Mesendoderm (in vitro differentiated cells): ENCODE results near the gene GJA4.

Source experiments
- DNase-seq: peaks from one replicate; pipeline ENCODE4 v3.0.0; 2013
- H2AK5ac ChIP-seq: 2 replicates; pipeline ENCODE4 v1.6.1; 2013; ENCODE audit warnings: low read length, inconsistent platforms
- H2BK120ac ChIP-seq: 2 replicates; pipeline ENCODE4 v1.6.1; 2013; ENCODE audit warnings: low read depth, mild to moderate bottlenecking, low read length, moderate library complexity, mixed read lengths
- H2BK15ac ChIP-seq: replicated peaks from 2 replicates; pipeline ENCODE4 v1.6.1; 2013; ENCODE audit warnings: low read depth, mild to moderate bottlenecking, moderate library complexity
- H2BK5ac ChIP-seq: 2 replicates; pipeline ENCODE4 v1.6.1; 2013; ENCODE audit warnings: low read length, inconsistent platforms
- H3K18ac ChIP-seq: 2 replicates; pipeline ENCODE4 v1.6.1; 2013; ENCODE audit warnings: mild to moderate bottlenecking, low read length, mixed read lengths
- H3K23ac ChIP-seq: one replicate; pipeline ENCODE4 v1.6.1; 2013; ENCODE audit warnings: low read length
- H3K27ac ChIP-seq: 2 replicates; pipeline ENCODE4 v1.5.1; 2013; ENCODE audit warnings: low read depth, mild to moderate bottlenecking, inconsistent platforms, low read length, moderate library complexity
- H3K27me3 ChIP-seq: 2 replicates; pipeline ENCODE4 v1.6.1; 2013; ENCODE audit warnings: low read length, control low read depth, mild to moderate bottlenecking, inconsistent platforms; ENCODE audit not compliant: insufficient read depth, poor library complexity
- H3K36me3 ChIP-seq: 2 replicates; pipeline ENCODE4 v1.6.1; 2013; ENCODE audit warnings: low read length, inconsistent platforms; ENCODE audit not compliant: control insufficient read depth, insufficient read depth
- H3K4ac ChIP-seq: one replicate; pipeline ENCODE4 v1.6.1; 2013; ENCODE audit warnings: low read depth, mild to moderate bottlenecking, low read length, moderate library complexity
- H3K4me1 ChIP-seq: 2 replicates; pipeline ENCODE4 v1.6.1; 2013; ENCODE audit warnings: low read depth, low read length, inconsistent platforms; ENCODE audit not compliant: control insufficient read depth
- H3K4me2 ChIP-seq: 2 replicates; pipeline ENCODE4 v1.6.1; 2013; ENCODE audit warnings: low read length
- H3K4me3 ChIP-seq: 2 replicates; pipeline ENCODE4 v1.5.1; 2013; ENCODE audit warnings: mild to moderate bottlenecking, low read length
- H3K56ac ChIP-seq: one replicate; pipeline ENCODE4 v1.6.1; 2013; ENCODE audit warnings: low read length
- H3K79me1 ChIP-seq: 2 replicates; pipeline ENCODE4 v1.6.1; 2013; ENCODE audit warnings: low read length, inconsistent platforms
- H3K79me2 ChIP-seq: 2 replicates; pipeline ENCODE4 v1.6.1; 2013; ENCODE audit warnings: mild to moderate bottlenecking, low read length; ENCODE audit not compliant: control insufficient read depth, insufficient read depth
- H3K9ac ChIP-seq: 2 replicates; pipeline ENCODE4 v1.6.1; 2013; ENCODE audit warnings: low read length, inconsistent platforms
- H4K5ac ChIP-seq: one replicate; pipeline ENCODE4 v1.6.1; 2013; ENCODE audit warnings: low read length
- H4K8ac ChIP-seq: one replicate; pipeline ENCODE4 v1.6.1; 2013; ENCODE audit warnings: low read depth, mild to moderate bottlenecking, control low read depth, low read length, moderate library complexity
- WGBS: extraction: QIAGEN DNeasy Blood & Tissue Kit; methylation state at CpG from one replicate; pipeline ENCODE4 v1.1.7; 2013; ENCODE audit warnings: low lambda C conversion rate, missing lambda C conversion rate; ENCODE audit not compliant: insufficient coverage; ENCODE audit errors: extremely low coverage; 5-methylcytosine and 5-hydroxymethylcytosine counted together

GJA4 gene

DNA sequence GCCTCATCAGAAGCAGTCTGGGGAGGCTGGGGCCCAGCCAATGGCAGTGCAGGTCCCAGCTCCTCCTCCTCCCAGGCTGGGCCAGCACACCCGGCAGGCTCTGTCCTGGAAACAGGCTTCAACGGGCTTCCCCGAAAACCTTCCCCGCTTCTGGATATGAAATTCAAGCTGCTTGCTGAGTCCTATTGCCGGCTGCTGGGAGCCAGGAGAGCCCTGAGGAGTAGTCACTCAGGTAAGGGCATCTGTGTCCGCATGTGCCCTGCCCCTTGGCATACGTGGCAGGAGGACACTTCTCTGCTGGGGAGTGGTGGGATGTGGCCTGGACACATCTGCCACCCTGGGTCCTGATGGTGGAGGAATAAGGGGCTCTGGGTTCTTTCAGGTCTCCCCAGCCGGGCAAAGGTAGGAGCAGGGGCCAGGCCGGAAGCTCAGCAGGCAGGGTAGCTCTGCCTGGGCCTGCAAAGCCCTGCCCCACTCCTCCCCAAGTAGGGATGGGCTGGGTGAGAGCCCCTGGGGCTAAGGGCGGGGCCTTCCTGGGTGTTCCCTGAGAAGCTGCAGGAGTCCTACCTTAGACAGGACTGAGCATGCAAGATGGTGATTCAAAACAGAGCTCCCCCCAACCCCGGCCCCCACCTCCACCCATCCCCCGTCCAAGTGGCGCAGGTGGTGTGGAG, 37.7 kb upstream of the GJA4 start, which contains the start of gene GJB5:
GJB5 (plus strand) TSS at position 84 of the 674 bp plus-strand sequence. CDS start 2,284 bp downstream, outside the sequence.
- H2AK5ac ChIP-seq = no peak within 1 kb of the TSS
- H3K23ac ChIP-seq = no peak within 1 kb of the TSS
- no peak within 1 kb of the TSS for H4K5ac ChIP-seq
- H3K79me1 ChIP-seq = no peaks in the 10 kb centered on the region
- no peak within 1 kb of the TSS for H3K9ac ChIP-seq
- no peak within 1 kb of the TSS for H3K27ac ChIP-seq
- no peak within 1 kb of the TSS for H3K4ac ChIP-seq
- no CpG with 5 or more reads among the region's 13 CpGs for WGBS
- H3K36me3 ChIP-seq = no peaks in the 10 kb centered on the region
- H3K4me1 ChIP-seq = peaks cover 6% of the 10 kb centered on the region
- no peak within 1 kb of the TSS for H3K4me2 ChIP-seq
- H4K8ac ChIP-seq = no peak within 1 kb of the TSS
- no peak within 1 kb of the TSS for H3K18ac ChIP-seq
- H3K27me3 ChIP-seq = no peaks in the 10 kb centered on the region
- DNase-seq = no peak
- peak within 1 kb of the TSS; percentile 61 for H3K56ac ChIP-seq
- no peak within 1 kb of the TSS for H3K4me3 ChIP-seq
- H2BK5ac ChIP-seq = no peak within 1 kb of the TSS
- no peak within 1 kb of the TSS for H2BK15ac ChIP-seq
- no peaks in the 10 kb centered on the region for H3K79me2 ChIP-seq
- no peak within 1 kb of the TSS for H2BK120ac ChIP-seq

GRCh38 chr1:34755961-34756360, 36.8 kb upstream of the GJA4 start:
- Histone ChIP-seq H3K18ac (no peak overlapping the region), H3K27ac (no peak overlapping the region), H3K79me2 (no peaks in the 10 kb centered on the region), H3K4ac (no peak overlapping the region), H3K79me1 (no peaks in the 10 kb centered on the region), H3K4me2 (no peak overlapping the region), H3K9ac (no peak overlapping the region), H3K27me3 (no peaks in the 10 kb centered on the region), H2BK15ac (no peak overlapping the region), H4K5ac (no peak overlapping the region), H4K8ac (no peak overlapping the region), H2BK120ac (no peak overlapping the region), H2AK5ac (no peak overlapping the region), H3K4me1 (no peaks in the 10 kb centered on the region), H3K4me3 (no peak overlapping the region), H3K56ac (no peak overlapping the region), H3K36me3 (no peaks in the 10 kb centered on the region), H3K23ac (no peak overlapping the region), H2BK5ac (no peak overlapping the region)
- no CpG with 5 or more reads among the region's 6 CpGs for WGBS
- DNase-seq = no peak

- Histone ChIP-seq H3K27ac (no peak overlapping the region), H3K79me1 (no peaks in the 10 kb centered on the region), H3K4ac (no peak overlapping the region), H3K27me3 (no peaks in the 10 kb centered on the region), H3K4me1 (no peaks in the 10 kb centered on the region), H3K56ac (no peak overlapping the region), H3K36me3 (no peaks in the 10 kb centered on the region), H3K23ac (no peak overlapping the region), H3K9ac (no peak overlapping the region), H3K79me2 (no peaks in the 10 kb centered on the region), H4K5ac (no peak overlapping the region), H3K18ac (no peak overlapping the region), H4K8ac (no peak overlapping the region), H2AK5ac (no peak overlapping the region), H2BK15ac (no peak overlapping the region), H3K4me3 (no peak overlapping the region), H2BK5ac (no peak overlapping the region), H3K4me2 (no peak overlapping the region), H2BK120ac (no peak overlapping the region)
- DNase-seq = no peak
- WGBS = no CpG with 5 or more reads among the region's 21 CpGs
These were observed 35.4 kb upstream of the GJA4 start for GRCh38 chr1:34757386-34757785.

DNA sequence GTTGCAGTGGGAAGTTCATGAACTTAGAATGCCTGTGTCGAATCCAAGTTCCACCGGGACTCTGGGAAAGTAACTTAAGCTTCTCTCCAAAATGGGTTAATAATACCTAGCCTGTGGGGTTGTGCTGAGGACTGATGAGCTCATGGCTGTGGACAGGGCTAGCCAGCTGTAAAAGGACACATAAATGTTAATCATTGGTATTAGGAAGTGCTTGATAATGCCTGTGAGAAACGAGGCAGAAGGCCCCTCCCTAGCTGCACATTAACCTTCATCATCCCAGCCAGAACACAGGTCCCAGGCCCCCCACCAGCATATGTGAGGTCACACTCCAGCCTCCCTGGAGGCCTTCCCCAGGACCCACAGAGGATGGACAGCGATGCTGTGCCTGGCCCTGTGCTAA, 34.0 kb upstream of the GJA4 start:
- no peaks in the 10 kb centered on the region for H3K27me3 ChIP-seq
- WGBS = no CpG with 5 or more reads among the region's 4 CpGs
- H3K79me2 ChIP-seq = no peaks in the 10 kb centered on the region

GRCh38 chr1:34759503-34760357, 33.1 kb upstream of the GJA4 start, which contains the start of gene GJB4:
GJB4 (plus strand) TSS chr1:34759740; CDS start chr1:34761255, 1,515 bp downstream.
- no peak within 1 kb of the TSS for H3K27ac ChIP-seq
- no CpG with 5 or more reads among the region's 10 CpGs for WGBS

More for the DNA sequence above, 34.0 kb upstream of the GJA4 start:
- Histone ChIP-seq H3K27ac (no peak overlapping the region), H3K9ac (no peak overlapping the region), H3K36me3 (no peaks in the 10 kb centered on the region), H3K4me2 (no peak overlapping the region), H2AK5ac (no peak overlapping the region), H3K79me1 (no peaks in the 10 kb centered on the region), H4K5ac (no peak overlapping the region), H3K4me1 (peaks cover 5% of the 10 kb centered on the region), H3K23ac (no peak overlapping the region), H2BK15ac (no peak overlapping the region), H3K18ac (no peak overlapping the region), H4K8ac (no peak overlapping the region), H3K56ac (no peak overlapping the region), H2BK5ac (no peak overlapping the region), H3K4me3 (no peak overlapping the region), H3K4ac (no peak overlapping the region), H2BK120ac (no peak overlapping the region)
- DNase-seq = no peak

More at GRCh38 chr1:34759503-34760357, 33.1 kb upstream of the GJA4 start, which contains the start of gene GJB4:
- Histone ChIP-seq H3K79me1 (no peaks in the 10 kb centered on the region), H3K4me2 (no peak within 1 kb of the TSS), H2BK15ac (no peak within 1 kb of the TSS), H3K9ac (no peak within 1 kb of the TSS), H3K4me1 (peaks cover 5% of the 10 kb centered on the region), H3K23ac (no peak within 1 kb of the TSS), H4K8ac (no peak within 1 kb of the TSS), H3K79me2 (no peaks in the 10 kb centered on the region), H3K27me3 (no peaks in the 10 kb centered on the region), H4K5ac (no peak within 1 kb of the TSS), H2BK120ac (no peak within 1 kb of the TSS), H3K56ac (peak within 1 kb of the TSS; percentile 51), H3K18ac (no peak within 1 kb of the TSS), H3K36me3 (no peaks in the 10 kb centered on the region), H3K4ac (no peak within 1 kb of the TSS), H2BK5ac (no peak within 1 kb of the TSS), H2AK5ac (no peak within 1 kb of the TSS), H3K4me3 (no peak within 1 kb of the TSS)
- peak; percentile 67 for DNase-seq
